ENCODE measurements around the gene DHX8.
"Not testable (repeated sequence)": the region's sequence is repeated elsewhere in the genome, so short reads cannot be mapped to it uniquely, and the experiment has no call there.

The DHX8 gene

DNA sequence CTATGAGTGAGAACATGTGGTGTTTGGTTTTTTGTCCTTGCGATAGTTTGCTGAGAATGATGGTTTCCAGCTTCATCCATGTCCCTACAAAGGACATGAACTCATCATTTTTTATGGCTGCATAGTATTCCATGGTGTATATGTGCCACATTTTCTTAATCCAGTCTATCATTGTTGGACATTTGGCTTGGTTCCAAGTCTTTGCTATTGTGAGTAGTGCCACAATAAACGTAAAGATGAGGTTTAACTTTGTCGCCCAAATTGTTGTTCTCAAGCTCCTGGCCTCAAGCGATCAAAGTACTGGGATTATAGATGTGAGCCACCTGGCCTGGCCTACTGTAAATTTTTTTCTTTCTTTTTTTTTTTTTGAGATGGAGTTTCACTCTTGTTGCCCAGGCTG is 21.2 kb upstream of the DHX8 start:
- not testable (repeated sequence) for DNase-seq

DNA sequence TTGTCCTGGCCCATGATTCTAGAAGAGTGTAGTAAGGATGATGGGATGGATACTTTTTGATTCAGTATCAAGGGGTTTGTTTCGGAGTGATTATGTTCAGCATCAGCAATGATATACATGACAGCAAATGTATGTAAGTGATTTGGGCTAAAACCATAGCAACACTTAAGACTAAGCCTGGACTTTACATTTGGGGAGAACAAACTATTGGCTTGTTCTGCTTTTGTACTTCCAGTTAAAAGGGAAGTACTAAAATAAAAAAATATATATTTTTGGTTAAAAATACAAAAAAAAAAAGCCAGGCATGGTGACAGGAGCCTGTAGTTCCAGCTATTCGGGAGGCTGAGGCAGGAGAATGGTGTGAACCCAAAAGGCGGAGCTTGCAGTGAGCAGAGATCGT is 20.5 kb upstream of the DHX8 start:
- no peak for DNase-seq

DNA sequence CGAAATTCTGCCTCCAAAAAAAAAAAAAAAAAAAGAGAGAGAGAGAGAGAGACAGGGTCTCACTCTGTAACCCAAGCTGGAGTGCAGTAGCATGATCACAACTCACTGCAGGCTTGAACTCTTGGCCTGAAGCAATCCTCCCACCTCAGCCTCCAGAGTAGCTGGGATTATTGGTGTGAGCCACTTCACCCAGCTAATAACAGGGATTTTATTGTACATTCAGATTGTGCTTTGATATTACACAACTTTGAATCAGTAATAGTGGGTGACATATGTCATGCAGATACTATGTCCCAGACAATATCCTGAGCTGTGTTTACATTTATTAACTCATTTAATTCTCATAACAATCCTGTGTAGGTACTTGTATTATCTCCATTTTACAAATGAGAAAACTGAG is 19.7 kb upstream of the DHX8 start:
- no peak for DNase-seq

DNA sequence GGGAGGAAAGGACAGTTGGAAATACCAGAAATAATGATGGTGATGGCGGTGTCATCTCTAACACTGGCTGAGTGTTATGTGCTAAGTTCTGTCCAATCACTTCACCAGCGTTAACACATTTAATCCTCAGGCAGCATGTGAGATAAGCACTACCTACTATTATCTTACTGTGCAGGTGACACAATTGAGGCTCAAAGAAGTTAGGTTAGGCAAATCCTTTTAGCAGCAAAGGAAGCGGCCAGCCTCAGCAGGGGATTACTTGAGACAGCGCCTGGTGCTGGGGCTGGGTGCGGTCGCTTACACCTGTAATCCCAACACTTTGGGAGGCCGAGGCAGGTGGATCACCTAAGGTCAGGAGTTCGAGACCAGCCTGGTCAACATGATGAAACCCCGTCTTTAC is 18.7 kb upstream of the DHX8 start:
- DNase-seq = no peak

DNA sequence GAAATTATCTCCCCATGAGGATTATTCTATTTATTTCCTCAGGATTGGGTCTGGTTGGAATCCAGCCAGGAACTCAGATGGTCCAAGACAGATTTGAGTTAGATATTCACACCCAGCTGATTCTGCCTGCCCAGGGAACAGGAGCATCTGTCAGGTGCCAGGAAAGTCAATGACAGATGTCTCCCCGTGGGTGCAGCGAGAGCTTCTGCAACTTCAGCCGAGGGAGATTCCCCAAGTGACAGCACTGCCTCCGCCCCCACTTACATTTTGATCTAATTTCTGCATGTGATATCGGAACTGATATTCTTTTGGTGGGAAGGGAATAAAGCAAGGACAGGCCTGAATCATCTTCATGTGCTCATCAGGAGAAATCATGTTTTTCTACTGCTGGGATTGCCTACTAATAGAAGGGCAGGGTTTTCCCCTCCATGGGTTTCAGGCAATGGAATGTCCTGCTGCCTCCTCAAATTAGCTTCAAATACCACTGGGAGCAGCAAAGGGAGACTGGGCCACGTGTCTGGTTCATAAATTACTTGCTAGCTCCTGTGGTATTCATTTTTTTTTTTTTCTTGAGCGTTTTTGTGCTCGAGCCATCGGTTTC is 15.7 kb upstream of the DHX8 start:
- no peak for DNase-seq

DNA sequence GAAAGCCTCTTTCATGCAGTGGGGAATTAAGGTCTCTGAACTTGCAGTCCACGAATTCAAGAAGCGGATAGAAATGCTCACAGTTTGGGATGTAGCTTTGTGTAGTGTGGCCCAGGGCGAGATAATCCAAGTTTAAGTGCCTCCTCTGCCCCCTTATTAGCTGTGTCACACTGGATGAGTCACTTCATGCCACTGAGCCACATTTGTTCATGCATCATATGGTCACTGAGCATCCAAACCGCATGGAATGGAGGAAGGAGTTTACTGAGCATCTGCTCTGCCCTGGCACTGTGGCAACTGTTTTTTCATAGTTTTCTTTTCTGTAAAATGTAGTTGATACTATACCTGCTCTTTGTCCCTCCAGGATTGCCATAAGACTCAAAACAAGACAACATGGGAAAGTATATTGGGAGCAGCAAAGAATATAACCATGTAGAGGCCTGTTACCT is 15.1 kb upstream of the DHX8 start:
- no peak for DNase-seq

DNA sequence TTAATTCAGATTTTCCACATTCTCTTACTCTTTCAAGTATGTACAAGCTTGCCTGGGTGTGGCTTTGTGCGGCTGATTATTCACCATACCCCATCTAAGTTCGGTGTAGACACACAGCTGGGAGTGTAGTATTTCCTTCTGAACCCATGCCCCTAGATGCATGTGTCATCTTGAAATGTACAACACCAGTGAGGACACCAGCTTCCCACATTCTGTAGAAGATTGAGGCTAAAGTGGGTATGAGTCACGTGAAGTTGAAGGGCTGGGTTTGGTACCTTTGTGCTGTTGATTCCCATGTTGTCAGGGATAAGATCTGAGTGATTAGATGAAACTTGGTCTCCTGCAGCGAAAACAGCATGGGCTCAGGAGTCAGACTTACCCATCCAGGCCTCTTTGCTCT is 14.6 kb upstream of the DHX8 start:
- DNase-seq = no peak

DNA sequence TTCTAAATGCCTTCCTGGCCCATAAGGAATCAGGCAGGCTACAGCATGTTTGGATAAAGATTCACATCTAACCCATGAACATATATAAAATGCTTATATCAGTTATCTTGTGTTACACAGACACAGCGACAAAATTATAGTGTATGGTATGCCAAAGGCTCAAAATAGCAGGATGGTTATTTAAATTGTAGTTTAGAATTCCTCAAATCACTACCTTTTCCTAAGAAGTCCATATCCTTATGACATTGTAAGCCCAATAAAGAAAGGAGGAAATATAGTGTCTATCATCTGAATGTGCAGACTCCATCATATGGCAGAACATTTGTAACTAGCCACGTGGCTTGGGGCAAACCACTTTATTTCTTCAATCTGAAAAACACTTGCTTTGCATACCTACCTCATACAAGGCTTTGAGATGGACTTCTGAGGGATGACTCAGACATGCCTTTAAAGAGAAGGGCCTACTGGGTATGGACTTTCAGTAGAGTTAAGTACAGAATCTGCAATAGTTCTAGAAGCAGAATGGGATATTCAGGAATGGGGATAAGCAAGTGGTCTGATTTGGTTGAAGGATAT is 12.1 kb upstream of the DHX8 start:
- no peak for DNase-seq

DNA sequence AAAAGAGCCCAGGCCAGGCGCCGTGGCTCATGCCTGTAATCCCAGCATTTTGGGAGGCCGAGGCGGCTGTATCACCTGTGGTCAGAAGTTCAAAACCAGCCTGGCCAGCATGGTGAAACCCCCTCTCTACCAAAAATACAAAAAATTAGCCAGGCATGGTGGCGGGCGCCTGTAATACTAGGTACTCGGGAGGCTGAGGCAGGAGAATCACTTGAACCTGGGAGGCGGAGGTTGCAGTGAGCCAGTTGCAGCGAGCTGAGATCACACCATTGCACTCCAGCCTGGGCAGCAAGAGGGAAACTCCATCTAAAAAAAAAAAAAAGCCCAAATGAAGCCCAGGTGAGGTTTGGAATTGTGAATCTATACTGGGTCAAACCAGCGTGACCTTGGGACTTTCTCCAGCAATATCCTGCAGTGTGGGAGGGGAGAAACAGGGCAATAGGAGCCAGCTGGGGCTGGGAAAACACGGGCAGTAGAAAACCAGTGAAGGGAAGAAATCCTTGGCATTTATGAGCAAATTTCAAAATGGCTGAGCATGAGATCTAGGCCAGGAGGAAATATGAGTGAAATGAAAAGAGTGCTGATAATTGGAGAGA is 8.2 kb upstream of the DHX8 start:
- DNase-seq = no peak

DNA sequence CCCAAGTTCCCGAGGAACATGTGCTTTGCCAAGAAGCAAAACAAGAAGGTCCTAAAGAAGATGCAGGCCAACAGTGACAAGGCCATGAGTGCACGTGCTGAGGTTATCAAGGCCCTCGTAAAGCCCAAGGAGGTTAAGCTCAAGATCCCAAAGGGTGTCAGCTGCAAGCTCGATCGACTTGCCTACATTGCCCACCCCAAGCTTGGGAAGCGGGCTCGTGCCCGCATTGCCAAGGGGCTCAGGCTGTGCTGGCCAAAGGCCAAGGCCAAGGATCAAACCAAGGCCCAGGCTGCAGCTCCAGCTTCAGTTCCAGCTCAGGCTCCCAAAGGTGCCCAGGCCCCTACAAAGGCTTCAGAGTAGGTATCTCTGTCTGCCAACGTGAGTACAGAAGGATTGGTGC is 7.5 kb upstream of the DHX8 start:
- DNase-seq = not testable (repeated sequence)

DNA sequence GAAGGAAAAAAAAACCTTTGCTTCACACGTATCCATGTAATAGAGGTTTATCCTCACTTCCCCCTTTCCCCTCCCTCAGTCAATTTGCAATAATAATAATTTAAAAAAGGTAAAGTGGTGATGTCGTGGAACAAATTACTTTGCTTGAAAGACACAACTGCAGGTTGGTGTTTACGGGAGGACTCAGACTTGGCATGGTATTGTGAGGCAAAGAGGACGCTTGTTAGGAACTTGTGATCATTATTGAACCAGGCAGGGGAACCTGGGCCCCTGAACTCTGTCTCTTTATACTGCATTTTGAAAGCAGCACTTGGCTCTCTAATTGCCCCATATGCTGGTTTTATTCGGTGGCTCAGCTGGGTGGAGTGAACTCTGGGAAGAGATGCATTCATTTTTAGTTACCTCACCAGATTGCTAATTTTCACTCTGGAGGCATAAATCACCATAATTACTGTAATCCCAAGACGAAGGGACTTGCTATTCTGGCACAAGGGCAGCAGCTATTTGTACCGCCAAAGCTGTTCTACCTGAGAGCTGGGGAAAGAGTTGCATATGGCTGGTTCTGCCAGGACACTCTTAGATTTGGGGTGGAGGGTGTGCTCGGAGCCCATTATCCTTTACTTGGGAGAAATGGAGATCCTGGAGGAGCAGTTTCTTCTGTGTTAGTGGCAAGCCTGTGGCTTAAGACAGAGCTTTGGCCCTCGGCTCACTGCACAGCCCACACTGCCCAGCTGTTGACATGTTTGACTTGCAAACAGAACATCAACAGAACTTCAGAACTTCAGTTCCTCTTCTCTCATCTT is 5.7 kb upstream of the DHX8 start:
- no peak for DNase-seq

DNA sequence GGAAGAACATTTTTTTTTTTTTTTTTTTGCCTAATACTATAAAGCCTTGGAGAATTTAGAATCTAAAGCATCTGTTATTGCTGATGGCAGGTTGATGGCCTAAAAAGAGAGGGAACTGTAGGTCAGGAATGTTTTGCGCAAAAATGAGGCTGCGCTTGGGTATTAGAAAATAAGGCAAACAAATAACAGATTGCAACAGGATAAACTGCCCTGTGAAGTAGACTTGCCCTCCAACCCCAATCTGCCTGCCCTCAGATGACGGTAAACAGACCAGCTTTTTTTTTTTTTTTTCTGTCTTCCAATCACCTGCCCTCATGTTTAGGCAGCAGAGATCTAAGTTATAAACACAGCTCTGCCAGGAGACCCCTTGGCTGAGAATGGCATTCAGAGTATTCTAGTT is 3.8 kb upstream of the DHX8 start:
- DNase-seq = no peak

DNA sequence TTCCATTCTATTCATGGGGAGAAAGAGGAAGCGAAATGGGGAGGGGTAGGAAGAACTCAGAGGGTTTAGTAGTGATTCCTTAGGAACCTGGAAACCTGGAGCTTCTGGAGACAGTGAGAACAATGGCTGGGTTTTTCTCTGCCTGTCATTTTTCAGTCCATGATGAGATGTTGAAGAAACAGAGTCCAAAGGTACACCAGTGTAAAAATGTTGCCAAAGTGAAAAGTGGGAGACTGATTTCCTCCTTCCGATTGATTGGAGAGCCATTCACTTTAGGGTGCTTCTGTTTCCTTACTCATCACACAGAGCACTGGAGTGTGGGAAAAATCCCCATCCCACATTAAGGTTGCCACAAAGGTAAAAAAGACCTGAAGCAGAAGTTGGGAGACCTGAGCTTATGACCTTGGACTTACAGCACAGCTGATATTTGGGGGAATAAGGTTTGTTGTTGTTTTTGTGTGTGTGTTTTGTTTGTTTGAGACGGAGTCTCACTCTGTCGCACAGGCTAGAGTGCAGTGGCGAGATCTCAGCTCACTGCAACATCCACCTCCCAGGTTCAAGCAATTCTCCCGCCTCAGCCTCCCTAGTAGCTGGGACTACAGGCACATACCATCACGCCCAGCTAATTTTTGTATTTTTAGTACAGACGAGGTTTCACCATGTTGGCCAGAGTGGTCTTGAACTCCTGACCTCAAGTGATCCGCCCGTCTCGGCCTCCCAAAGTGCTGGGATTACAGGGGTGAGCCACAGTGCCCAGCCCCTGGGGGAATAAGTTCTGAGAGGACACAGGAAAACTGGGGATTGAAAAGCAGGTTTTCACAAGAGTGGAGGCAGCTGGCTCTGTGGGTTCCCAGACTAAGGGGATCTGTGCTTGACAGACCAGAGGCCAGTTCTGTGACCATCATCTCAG is 1.4 kb upstream of the DHX8 start:
- DNase-seq = no peak

DNA sequence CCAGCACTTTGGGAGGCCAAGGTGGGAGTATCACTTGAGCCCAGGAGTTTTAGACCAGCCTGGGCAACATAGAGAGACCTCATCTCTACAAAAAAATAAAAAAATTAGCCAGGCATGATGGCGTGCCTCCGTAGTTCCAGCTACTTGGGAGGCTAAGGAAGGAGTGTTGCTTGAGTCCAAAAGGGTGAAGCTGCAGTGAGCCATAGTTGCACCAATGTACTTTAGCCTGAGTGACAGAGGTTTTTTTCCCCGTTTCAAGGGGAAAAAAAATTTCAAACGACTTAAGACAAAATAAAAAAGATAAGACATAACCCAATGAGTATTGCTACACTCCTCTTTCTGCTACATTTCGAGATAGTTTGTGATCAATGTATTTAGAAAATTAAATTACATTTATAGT is 6.8 kb downstream of the DHX8 start:
- no peak for DNase-seq

DNA sequence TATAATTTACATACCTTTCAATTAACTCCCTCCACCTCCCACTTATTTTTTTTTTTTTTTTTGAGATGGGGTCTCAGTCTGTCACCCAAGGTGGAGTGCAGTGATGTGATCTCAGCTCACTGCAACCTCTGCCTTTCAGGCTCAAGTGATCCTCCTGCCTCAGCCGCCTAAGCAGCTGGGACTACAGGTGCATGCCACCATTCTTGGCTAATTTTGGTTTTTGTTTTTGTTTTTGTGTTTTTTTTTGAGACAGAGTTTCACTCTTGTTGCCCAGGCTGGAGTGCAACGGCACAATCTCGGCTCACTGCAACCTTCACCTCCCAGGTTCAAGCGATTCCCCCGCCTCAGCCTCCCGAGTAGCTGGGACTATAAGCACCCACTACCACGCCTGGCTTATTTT is 25.7 kb downstream of the DHX8 start:
- not testable (repeated sequence) for DNase-seq

DNA sequence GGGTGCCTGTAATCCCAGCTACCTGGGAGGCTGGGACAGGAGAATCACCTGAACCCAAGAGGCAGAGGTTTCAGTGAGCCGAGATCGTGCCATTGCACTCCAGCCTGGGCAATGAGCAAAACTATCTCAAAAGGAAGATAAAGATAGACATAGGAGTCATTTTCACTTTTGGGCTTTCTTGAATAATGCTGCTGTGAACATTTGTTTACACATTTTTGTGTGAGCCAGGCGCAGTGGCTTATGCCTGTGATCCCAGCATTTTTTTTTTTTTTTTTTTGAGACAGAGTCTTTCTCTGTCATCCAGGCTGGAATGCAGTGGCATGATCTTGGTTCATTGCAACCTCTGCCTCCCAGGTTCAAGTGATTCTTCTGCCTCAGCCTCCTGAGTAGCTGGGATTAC is 27.4 kb downstream of the DHX8 start:
- not testable (repeated sequence) for DNase-seq

DNA sequence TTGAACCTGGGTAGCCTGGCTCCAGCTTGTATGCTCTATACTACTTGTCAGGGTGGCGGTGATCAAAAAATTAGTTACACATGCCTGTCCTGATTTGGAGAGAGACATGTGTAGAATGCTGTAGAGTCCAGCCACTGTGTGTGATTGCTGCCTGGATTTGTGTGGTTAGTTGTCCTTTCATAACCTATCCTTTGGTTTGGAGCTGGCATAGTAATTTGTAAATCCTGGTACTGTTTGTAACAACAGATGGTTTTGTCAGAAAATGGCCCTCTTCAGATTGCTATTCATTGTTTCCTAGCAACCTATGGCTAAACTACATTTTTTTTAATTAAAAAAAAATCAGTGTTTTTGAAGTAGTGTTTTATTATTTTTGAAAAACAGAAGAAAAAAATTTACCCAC is 31.9 kb downstream of the DHX8 start:
- no peak for DNase-seq

DNA sequence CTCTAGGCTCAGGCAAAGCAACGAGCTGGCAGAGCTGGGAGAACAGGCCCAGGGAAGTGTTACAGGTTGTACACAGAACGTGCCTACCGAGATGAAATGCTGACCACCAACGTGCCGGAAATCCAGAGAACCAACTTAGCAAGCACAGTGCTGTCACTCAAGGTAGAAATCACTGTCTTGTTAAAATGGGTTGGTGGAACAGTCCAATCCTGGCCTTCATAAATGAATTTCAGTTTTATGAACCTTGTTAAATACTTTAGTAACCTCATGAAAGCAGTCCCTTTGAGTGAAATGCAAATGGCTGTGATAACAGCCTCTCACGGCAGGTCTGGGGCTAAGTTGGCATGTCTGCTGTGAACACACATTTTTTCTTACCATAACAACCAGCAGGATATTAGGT is 33.4 kb downstream of the DHX8 start:
- no peak for DNase-seq

DNA sequence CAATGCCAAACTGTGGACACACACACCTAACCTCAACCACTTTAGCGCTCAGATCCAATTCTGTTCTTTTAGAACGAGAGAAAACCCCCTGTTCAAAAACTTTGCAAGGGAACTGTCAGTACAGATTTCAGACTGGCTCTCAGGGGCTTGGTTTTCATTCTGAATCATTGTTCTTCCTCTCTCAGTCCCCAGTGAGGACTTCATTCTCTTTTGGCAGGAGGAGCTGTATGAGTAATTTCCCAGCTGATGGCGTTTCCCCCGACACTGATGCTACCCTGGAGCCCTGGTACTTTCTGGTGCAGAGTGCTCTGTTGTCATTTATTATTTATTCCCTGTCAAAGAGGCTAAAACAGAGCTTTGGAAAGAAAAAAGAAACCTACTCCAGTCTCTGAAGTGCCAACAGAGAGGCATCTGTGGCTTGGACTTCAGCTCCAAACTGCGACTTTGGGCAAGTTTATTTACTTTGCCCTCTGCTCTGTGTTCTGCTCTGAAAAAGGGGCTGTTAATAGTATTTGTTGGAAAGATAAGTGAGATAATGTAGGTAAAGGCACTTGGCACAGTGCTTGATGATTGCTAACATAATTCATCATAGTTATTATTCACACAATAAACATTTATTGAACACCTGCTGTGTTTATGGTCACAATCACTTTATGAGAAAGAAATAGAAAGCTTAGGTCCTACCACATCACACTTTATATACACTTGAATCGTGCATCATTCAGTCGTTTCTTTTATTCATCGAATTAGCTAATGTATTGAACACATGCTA is 34.0 kb downstream of the DHX8 start:
- DNase-seq = no peak

DNA sequence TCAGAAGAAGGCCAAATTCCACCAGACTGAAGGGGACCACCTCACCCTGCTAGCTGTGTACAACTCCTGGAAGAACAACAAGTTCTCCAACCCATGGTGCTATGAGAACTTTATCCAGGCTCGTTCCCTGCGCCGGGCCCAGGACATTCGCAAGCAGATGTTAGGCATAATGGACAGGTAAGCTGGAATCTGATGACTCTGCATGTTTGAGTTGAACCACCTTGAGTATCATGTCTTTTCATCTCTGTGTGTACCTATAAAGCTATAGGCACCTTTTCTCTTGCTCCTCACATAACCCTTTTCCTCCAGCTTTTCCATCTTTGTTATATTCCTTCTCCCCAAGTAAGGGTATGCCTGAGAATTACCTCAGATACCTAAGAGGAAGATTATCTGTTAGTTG is 37.6 kb downstream of the DHX8 start:
- no peak for DNase-seq

DNA sequence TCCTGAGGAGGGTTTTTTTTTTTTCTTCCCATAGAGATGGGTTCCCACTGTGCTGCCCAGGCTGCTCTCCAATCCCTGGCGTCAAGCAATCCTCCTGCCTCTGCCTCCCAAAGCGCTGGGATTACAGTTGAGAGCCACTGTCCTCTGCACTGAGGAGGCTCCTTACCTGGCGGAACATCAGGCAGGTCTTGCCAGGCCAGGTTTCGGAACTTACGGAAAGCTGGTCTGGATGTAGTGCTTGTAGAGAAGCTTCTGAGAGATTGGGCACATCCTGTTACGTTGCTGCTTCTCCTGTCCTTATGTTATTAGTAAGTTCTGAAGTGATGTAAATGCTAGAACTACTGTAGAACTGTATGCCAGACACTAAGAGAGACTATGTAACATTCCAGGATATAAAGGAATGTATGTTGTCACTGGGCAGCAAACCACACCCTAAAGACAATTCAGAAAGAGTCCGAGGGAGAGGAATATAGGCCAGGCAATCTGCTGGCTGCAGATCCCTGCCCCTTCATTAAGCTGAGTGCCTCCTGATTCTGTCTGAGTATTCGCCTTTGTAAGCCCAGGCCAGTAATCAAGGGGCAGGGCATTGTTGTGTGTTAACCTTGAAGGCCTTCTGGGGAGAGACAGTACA is 41.3 kb downstream of the DHX8 start:
- DNase-seq = no peak
